Endothelial cell of umbilical vein (primary cell): ENCODE measurements around the gene CLDN19. TPM values are rescaled to one million over a fixed set of nuclear protein-coding genes. Genes with fewer than 3 reads are reported as not detected.
"Not testable (repeated sequence)": the region's sequence is repeated elsewhere in the genome, so short reads cannot be mapped to it uniquely, and the experiment has no call there.

ENCODE experiments used
- BruUV-seq: library from RNA; stranded (reverse); fragments of 400-500 nt; replicated peaks from 2 replicates; lab custom pipeline; 2021; lab: Mats Ljungman, UMichigan
- CTCF ChIA-PET: fragments of 300-600, 350-600 bp; sonication (Branson Sonifier 250); formaldehyde crosslinking; loops from one replicate; lab custom pipeline; 2021; ENCODE audit warnings: antibody characterized with exemption, inconsistent platforms; lab: Charles Lee
- POLR2A ChIA-PET: fragments of 300-600, 350-600 bp; sonication (Branson Sonifier 250); formaldehyde crosslinking; loops from one replicate; lab custom pipeline; 2021; ENCODE audit warnings: antibody characterized with exemption, inconsistent platforms; lab: Charles Lee
- DNase-seq: peaks from one replicate; pipeline ENCODE4 v3.0.0-alpha.2; 2011; ENCODE audit warnings: low read depth, low spot score
- FAIRE-seq: peaks from 2 replicates; lab custom pipeline; 2011; peaks lifted over from hg19 to GRCh38; lab: Jason Lieb, UNC
- H2AFZ ChIP-seq: 2 replicates; pipeline ENCODE4 v1.6.0; 2012; ENCODE audit warnings: low read depth, low read length, control low read depth, inconsistent platforms
- H3K27ac ChIP-seq: 2 replicates; pipeline ENCODE4 v1.5.1; 2011; ENCODE audit warnings: low read depth, mild to moderate bottlenecking, control low read depth, low read length, moderate library complexity; ENCODE audit not compliant: insufficient read depth
- H3K27me3 ChIP-seq, 2 experiments: 2 replicates each; pipeline versions ENCODE4 v1.6.0 to v1.6.1; 2011; ENCODE audit warnings: low read length in 2 of 2, mixed read lengths in 1 of 2; ENCODE audit not compliant: control insufficient read depth in 2 of 2, insufficient read depth in 2 of 2
- H3K36me3 ChIP-seq, 2 experiments: 2 replicates in 1 of 2; 3 replicates in 1 of 2; pipeline ENCODE4 v1.5.1; 2011; ENCODE audit warnings: low read length in 2 of 2, mild to moderate bottlenecking in 1 of 2, moderate library complexity in 1 of 2; ENCODE audit not compliant: control insufficient read depth in 2 of 2, insufficient read depth in 2 of 2; ENCODE audit errors: extremely low read depth in 1 of 2
- H3K4me1 ChIP-seq: 3 replicates; pipeline ENCODE4 v1.5.1; 2011; ENCODE audit warnings: mild to moderate bottlenecking, low read length; ENCODE audit not compliant: control insufficient read depth, insufficient read depth; ENCODE audit errors: extremely low read depth
- H3K4me2 ChIP-seq: 2 replicates; pipeline ENCODE4 v1.6.1; 2011; ENCODE audit warnings: low read length, control low read depth, mixed read lengths; ENCODE audit not compliant: insufficient read depth
- H3K4me3 ChIP-seq, 3 experiments: fragments of 200-600 bp in 1 of 3; sonication (generic), shearing (Covaris generic) in 1 of 3; replicated peaks in 1 of 3; 2 replicates each; pipeline ENCODE4 v1.5.1; 2011 to 2016; ENCODE audit warnings: control low read depth in 3 of 3, low read length in 3 of 3, mild to moderate bottlenecking in 2 of 3, inconsistent platforms in 1 of 3, low read depth in 1 of 3, moderate library complexity in 1 of 3; ENCODE audit not compliant: insufficient read depth in 1 of 3
- H3K79me2 ChIP-seq: 2 replicates; pipeline ENCODE4 v1.6.0; 2012; ENCODE audit warnings: low read length, inconsistent platforms; ENCODE audit not compliant: control insufficient read depth, insufficient read depth
- H3K9ac ChIP-seq: replicated peaks from 2 replicates; pipeline ENCODE3; 2011; ENCODE audit warnings: low read length, control low read depth; ENCODE audit not compliant: insufficient read depth; ENCODE audit errors: extremely low read depth
- H3K9me1 ChIP-seq: replicated peaks from 3 replicates; pipeline ENCODE4 v1.6.0; 2011; ENCODE audit warnings: mild to moderate bottlenecking, low read length; ENCODE audit not compliant: control insufficient read depth, insufficient read depth; ENCODE audit errors: extremely low read depth
- H3K9me3 ChIP-seq: replicated peaks from 2 replicates; pipeline ENCODE4 v1.5.1; 2012; ENCODE audit warnings: low read length, inconsistent platforms; ENCODE audit not compliant: control insufficient read depth, insufficient read depth
- H4K20me1 ChIP-seq: replicated peaks from 2 replicates; pipeline ENCODE3; 2011; ENCODE audit warnings: mild to moderate bottlenecking, low read length; ENCODE audit not compliant: control insufficient read depth, insufficient read depth; ENCODE audit errors: extremely low read depth
- EZH2 ChIP-seq: IDR thresholded peaks from 2 replicates; pipeline ENCODE4 v1.6.1; 2012; ENCODE audit warnings: borderline replicate concordance, low read depth, mild to moderate bottlenecking, moderate library complexity, low read length, inconsistent platforms; ENCODE audit not compliant: severe bottlenecking
- FOS ChIP-seq: IDR thresholded peaks from 2 replicates; pipeline ENCODE4 v1.6.1; 2011; ENCODE audit warnings: mild to moderate bottlenecking, low read length, moderate library complexity, borderline replicate concordance; ENCODE audit not compliant: insufficient read depth
- GATA2 ChIP-seq: IDR thresholded peaks from 2 replicates; pipeline ENCODE4 v1.7.0; 2011; ENCODE audit warnings: low read depth, mild to moderate bottlenecking, moderate library complexity, mixed read lengths, low read length; ENCODE audit not compliant: insufficient read length, insufficient read depth
- JUN ChIP-seq: IDR thresholded peaks from 2 replicates; pipeline ENCODE4 v1.6.1; 2011; ENCODE audit warnings: borderline replicate concordance, low read depth; ENCODE audit not compliant: insufficient read length, insufficient read depth
- MYC ChIP-seq: IDR thresholded peaks from one replicate; pipeline ENCODE4 v1.6.1; 2011; ENCODE audit warnings: mild to moderate bottlenecking, low read depth, low read length
- POLR2A ChIP-seq: IDR thresholded peaks from 2 replicates; pipeline ENCODE4 v1.6.1; 2012; ENCODE audit warnings: low read depth, mild to moderate bottlenecking, control low read depth, low read length
- POLR2AphosphoS5 ChIP-seq: IDR thresholded peaks from 2 replicates; pipeline ENCODE4 v1.6.1; 2012; ENCODE audit warnings: low read depth, mild to moderate bottlenecking, control low read depth, low read length, moderate library complexity; ENCODE audit not compliant: insufficient read depth
- dilution Hi-C: fragments of 300-500 bp; cut with MboI; formaldehyde crosslinking; loops from one replicate; pipeline ENCODE4 v1.15.0; 2019; ENCODE audit warnings: low sequenced_read_pairs; ENCODE audit not compliant: extremely low pct_ligation_motif_present
- intact Hi-C: fragments of 100-400 bp; cut with micrococcal nuclease; formaldehyde crosslinking; loops from one replicate; pipeline ENCODE4 v1.10.0; 2022
- polyA plus RNA-seq, 4 experiments: library from polyadenylated mRNA; depleted of rRNA in 3 of 4; stranded (reverse) in 3 of 4; unstranded in 1 of 4; fragments of >200 nt; gene quantifications; 2 replicates each; pipeline versions ENCODE4 v1.2.1 to v1.2.3, GENCODE V29; 2011 to 2012; ENCODE audit warnings: missing spikeins in 1 of 4
- total RNA-seq: library from RNA; stranded (reverse); gene quantifications from 2 replicates; pipeline ENCODE4 v1.2.3, GENCODE V29; 2021
- TF ChIP-seq, protein P1 (sequence below): IDR thresholded peaks from 2 replicates; pipeline ENCODE4 v1.6.1; 2011; ENCODE audit not compliant: insufficient read depth, insufficient read length
- TF ChIP-seq, protein P2 (sequence below), 2 donors: IDR thresholded peaks; 1 replicate in 1 of 2; 2 replicates in 1 of 2; pipeline ENCODE4 v1.5.1; 2011; ENCODE audit warnings: low read length in 2 of 2, mild to moderate bottlenecking in 2 of 2, moderate library complexity in 2 of 2, control low read depth in 1 of 2, inconsistent platforms in 1 of 2, low read depth in 1 of 2; ENCODE audit not compliant: insufficient read depth in 1 of 2; ENCODE audit errors: extremely low read depth in 1 of 2

CLDN19 gene
- total and polyA plus RNA-seq, 2 donors (not counting 3 experiments of a cell fraction or from before 2014, with no cell fraction given) = not detected

DNA sequence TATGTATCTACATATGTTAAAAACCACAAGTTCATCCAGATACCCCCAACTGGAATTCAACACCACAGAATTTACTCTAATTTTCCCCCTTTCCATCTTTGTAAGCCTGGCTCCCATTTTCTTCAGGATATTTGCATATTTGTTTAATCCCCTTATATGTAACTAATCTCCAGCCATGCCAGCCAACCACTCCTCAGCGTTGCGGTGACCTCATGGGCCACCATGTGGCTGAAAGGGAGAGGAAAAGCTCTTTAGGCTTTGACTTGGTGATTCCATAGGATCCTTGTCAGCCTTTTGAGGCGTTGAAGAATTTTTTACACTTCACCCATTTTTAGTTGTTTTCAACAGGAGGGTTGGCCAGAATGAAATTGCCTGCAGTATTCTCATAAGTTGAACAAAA lies 10.0 kb downstream of the CLDN19 start:
- DNase-seq (no peak), FAIRE-seq (no peak)
- no peak overlapping the region for H3K4me3 ChIP-seq
- intact Hi-C loops = loop anchor here (2.0 kb wide), 1 partner anchor 151 kb away; no protein-coding TSS in a partner anchor
- no peak overlapping the region for H2AFZ ChIP-seq
- H3K79me2 ChIP-seq = no peaks in the 10 kb centered on the region
- no peaks in the 10 kb centered on the region for H3K4me1 ChIP-seq
- no peak overlapping the region for H3K9ac ChIP-seq
- ChIA-PET POLR2A (no interaction called here), CTCF (interaction anchor here (1.6 kb wide), 1 partner anchor 152 kb away, joined by 7 read pairs; no protein-coding TSS in a partner anchor)
- dilution Hi-C loops = no loop called here
- no peaks in the 10 kb centered on the region for H3K27me3 ChIP-seq
- TF ChIP-seq FOS (no peak), POLR2A (no peak), GATA2 (no peak), EZH2 (no peak), POLR2AphosphoS5 (no peak), JUN (no peak), MYC (no peak)
- TF ChIP-seq, protein P1, sequence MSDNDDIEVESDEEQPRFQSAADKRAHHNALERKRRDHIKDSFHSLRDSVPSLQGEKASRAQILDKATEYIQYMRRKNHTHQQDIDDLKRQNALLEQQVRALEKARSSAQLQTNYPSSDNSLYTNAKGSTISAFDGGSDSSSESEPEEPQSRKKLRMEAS = no peak
- TF ChIP-seq, protein P2, sequence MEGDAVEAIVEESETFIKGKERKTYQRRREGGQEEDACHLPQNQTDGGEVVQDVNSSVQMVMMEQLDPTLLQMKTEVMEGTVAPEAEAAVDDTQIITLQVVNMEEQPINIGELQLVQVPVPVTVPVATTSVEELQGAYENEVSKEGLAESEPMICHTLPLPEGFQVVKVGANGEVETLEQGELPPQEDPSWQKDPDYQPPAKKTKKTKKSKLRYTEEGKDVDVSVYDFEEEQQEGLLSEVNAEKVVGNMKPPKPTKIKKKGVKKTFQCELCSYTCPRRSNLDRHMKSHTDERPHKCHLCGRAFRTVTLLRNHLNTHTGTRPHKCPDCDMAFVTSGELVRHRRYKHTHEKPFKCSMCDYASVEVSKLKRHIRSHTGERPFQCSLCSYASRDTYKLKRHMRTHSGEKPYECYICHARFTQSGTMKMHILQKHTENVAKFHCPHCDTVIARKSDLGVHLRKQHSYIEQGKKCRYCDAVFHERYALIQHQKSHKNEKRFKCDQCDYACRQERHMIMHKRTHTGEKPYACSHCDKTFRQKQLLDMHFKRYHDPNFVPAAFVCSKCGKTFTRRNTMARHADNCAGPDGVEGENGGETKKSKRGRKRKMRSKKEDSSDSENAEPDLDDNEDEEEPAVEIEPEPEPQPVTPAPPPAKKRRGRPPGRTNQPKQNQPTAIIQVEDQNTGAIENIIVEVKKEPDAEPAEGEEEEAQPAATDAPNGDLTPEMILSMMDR (IDR thresholded peaks at IDR 0.05; ENCODE audit: extremely low read depth in 1 of 2, insufficient read depth in 1 of 2, low read depth in 1 of 2, low read length in 2 of 2) = no peak
- no peaks in the 10 kb centered on the region for H3K9me3 ChIP-seq
- no TSS peak for BruUV-seq
- no peaks in the 10 kb centered on the region for H3K36me3 ChIP-seq
- no peaks in the 10 kb centered on the region for H4K20me1 ChIP-seq
- H3K27ac ChIP-seq = no peak overlapping the region
- no peak overlapping the region for H3K4me2 ChIP-seq
- H3K9me1 ChIP-seq = no peaks in the 10 kb centered on the region

DNA sequence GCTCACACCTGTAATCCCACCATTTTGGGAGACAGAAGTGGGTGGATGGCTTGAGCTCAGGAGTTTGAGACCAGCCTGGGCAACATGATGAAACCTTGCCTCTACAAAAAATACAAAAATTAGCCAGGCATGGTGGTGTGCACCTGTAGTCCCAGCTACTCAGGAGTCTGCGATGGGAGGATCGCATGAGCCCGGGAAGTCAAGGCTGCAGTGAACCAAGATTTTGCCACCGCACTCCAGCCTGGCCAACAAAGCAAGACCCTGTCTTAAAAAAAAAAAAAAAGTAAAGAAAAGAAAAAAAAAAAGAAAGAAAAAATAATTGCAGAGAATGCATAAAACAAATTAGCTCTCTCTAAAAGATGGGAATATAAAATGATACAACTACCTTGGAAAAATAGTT lies 14.2 kb downstream of the CLDN19 start:
- H4K20me1 ChIP-seq, H3K79me2 ChIP-seq, H3K4me1 ChIP-seq, DNase-seq, H3K27ac ChIP-seq, H3K9me1 ChIP-seq, BruUV-seq, POLR2A ChIA-PET, FAIRE-seq, H2AFZ ChIP-seq, H3K4me3 ChIP-seq, H3K9ac ChIP-seq, intact Hi-C loops, H3K9me3 ChIP-seq, H3K36me3 ChIP-seq, H3K4me2 ChIP-seq, H3K27me3 ChIP-seq, dilution Hi-C loops: not testable (repeated sequence)
- CTCF ChIA-PET = interaction anchor here (1.4 kb wide), 1 partner anchor 348 kb away, joined by 4 read pairs; no protein-coding TSS in a partner anchor
